Measurements from ENCODE around the gene ZNF474. TPM values are rescaled to one million over a fixed set of nuclear protein-coding genes. Genes with fewer than 3 reads are reported as not detected.
A peak's percentile ranks its signal among the peaks of the same experiment; 100 is the strongest.

The ZNF474 gene
- total RNA-seq, 1 donor from 2014 or later: 0.13 TPM

DNA sequence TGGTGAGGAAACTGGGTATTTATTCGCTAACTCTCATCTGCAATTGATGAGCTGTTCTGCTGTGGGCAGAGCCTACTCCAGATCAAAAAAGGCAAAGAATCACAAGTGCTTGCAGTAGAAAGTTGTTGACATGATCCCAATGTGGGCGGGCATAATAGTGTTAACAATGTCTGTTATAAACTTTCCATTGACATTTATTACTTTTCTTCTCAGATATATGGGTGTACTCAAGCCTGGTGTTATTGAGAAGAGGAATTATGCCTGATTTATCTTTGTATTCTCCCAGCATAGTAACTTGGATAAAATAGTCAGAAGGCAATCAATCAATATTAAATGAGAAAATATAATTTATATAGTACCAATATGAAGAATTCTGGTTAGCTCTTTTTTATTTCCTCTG lies 47.8 kb downstream of the ZNF474 start:
- no peak for ATAC-seq
- DNase-seq (ENCODE audit: low spot score): no peak

DNA sequence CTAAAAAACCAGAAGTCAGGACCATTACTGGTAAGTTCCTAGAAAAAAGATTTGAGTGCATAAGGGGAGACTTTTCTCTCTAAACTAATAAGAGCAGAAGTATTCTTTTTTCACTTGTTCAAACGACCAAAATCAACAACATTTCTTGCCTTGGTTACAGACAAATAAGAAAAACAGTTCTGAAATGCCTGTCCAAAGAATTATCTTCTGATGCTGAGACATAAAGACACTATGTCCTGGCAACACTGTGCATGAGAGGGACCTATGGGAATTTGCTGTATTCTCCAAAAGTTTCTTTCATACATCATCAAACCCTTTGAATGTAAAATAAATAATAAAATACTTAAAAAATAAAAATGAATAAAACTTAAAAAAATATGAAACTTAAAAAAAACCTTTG lies 50.4 kb downstream of the ZNF474 start:
- ATAC-seq (no peak), DNase-seq (ENCODE audit: low spot score) (no peak)

DNA sequence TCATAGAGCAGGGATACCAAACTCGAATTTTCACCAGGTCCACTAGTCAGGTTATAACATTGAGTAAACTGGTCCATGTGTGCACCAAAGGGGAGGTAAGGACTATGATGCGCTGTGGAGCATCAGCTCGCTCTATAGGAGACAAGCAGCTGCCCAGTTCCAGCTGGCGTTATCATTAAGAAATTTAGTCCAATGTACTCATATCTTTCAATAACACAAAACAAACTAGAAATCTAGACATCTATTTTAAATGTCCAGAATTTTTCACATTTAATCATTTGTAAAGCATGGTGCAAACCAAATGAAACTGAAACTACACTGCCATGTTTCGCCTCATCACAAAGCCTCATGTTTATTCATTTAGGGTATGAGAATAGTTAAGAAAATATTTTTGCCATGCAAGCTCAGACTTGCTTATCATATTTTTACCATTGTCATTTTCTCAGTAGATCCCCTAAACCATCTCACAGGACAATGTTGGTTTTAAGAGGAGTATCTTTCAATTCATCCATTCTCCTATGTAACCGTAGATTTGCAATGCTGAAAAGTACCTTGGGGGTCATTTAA lies 50.9 kb downstream of the ZNF474 start:
- DNase-seq (ENCODE audit: low spot score): no peak
- no peak for ATAC-seq

DNA sequence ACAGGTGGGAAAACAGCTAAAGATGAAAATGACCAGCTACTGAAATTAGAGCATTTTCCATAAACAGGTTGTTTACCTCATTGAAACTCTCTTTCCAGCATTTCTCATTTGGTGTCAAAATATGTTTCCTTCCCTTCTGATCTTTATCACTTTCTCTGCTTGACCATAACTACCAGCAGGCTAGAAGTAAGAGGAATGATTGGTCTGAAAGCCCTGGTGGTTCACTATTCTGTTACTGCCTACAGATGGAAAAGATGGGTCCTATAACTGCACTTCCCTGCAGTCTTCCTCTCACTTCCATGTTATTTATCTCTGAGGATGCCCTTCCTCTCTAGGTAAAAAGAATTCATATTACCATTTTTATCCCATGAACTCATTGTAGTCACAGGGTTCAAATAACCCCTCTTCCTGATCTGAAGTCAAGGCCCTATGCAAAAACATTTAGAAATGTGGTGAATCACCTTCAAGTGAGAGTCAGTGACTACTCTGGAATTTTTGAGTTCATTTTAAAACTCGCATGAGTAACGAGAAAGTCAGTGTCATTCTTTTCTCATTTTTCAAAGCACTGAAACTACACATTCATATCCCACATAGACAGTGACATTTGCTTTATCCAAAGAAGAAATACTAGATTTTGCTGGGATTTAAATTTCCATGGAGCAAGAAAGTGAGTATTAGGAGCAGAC lies 51.7 kb downstream of the ZNF474 start:
- ATAC-seq (no peak), DNase-seq (ENCODE audit: low spot score) (no peak)

DNA sequence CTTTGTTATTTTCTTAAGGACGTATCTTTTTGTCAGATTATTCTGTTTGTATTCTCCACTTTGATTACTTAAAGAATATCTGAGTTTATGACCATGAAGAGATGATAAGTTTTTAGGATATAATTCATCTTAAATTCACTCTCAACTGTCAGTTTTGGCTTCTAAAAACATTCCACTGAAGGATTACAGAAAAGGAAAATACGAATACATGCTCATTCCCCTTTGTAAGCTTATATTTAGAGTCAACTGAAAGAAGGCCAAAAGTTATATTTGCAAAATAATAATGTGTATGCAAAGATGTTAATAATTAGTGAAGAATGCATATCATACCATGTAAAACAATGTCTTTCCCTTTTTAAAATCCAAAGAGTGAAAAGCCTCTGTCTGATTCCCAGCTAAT lies 52.5 kb downstream of the ZNF474 start:
- no peak for ATAC-seq

DNA sequence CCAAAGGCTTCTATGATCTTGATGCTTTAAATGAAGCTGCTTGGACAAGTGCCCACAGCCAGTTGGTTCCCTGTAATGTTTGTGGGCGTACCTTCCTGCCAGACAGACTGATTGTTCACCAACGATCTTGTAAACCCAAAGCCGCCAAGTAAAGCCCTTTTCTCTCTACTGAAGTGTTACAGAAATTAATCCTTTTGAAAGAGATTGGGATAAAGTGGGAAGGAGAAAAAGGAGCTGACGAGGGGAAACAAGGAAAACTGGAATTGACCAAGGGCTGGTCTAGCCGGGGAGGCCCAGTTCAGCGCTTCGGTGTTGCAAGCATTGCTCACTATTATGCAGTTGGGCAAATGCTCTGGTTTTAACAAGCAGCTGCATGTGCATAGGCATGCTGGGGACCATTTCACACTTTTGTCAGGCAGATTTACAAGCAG lies 53.2 kb downstream of the ZNF474 start:
- DNase-seq (ENCODE audit: low spot score) (no peak), ATAC-seq (no peak)

More for the DNA sequence above, 52.5 kb downstream of the ZNF474 start:
- no peak for DNase-seq (ENCODE audit: low spot score)

DNA sequence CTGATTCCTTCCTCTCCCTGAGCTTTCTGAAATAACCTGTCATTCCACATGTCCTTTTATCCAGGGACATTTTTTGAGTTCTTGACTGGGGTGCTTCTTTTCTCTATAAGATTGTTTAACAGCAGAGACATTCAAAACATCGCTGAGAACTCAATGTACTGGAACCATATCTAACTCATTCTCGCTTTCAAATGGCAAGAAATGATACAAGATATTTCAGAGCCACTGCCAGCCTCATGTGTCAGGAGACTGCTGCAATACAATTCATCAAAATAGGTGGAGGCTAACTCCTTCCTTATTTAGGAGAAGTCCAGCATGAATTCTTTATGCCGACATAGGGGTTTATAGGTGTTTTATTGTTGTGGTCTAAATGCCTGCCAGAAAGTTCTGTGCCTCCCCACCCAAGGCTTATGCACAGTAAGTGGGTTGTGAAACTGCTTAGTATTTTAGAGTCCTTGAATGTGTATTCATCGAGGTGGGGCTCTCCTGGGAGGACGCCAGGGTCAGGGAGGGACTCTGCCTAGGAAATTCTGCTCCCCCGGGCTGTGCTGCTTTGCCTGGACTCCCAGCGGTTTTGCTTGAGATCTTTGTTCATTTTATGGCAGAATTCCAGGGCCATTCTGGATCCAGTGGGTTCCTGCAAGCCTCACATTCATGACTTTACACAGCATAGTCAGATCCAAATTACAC lies 53.9 kb downstream of the ZNF474 start:
- ATAC-seq (no peak), DNase-seq (ENCODE audit: low spot score) (no peak)

DNA sequence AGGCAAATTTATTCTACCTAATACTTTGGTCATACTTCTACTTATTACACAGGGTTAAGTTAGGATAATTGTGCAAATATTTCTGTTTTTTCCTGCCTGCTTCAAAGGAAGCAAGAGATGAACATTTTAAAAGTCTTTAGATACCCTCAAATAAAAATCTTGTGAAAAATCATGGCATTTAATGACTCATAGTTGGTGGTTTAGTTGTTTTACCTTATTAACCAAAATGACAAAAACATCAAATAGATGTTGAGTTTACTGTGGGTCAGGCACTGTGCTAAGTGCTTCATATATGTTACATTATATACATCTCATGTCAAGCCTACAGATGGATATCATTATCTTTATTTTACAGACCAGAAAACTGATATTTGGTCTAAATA lies 54.4 kb downstream of the ZNF474 start:
- DNase-seq (ENCODE audit: low spot score) (no peak), ATAC-seq (no peak)

DNA sequence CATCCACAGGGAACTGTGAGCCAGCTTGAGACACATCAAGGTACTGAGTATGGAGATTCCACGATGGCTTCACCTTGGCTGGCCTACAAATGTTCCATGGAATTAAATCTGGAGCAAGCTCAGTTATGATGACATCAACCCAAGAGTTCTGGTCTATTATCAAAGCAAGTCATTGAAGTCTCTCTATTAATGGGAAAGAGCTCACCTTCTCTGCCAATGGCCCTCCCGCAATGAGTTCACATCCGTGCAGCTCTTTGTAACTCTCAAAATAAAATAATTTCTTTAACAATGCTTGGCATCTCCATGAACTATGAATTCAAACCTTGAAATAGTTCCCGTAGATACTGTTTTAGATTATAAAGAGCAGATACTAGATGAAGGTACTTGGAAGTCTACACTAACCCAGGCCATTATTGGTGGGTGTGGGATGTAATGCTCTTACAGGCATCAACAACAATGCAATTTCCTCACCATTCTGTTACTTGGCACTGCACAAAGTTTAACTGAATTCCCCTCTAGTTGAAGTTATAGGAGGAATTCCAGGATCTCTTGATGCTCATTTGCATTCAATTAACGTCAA lies 55.4 kb downstream of the ZNF474 start:
- ATAC-seq: no peak
- no peak for DNase-seq (ENCODE audit: low spot score)

DNA sequence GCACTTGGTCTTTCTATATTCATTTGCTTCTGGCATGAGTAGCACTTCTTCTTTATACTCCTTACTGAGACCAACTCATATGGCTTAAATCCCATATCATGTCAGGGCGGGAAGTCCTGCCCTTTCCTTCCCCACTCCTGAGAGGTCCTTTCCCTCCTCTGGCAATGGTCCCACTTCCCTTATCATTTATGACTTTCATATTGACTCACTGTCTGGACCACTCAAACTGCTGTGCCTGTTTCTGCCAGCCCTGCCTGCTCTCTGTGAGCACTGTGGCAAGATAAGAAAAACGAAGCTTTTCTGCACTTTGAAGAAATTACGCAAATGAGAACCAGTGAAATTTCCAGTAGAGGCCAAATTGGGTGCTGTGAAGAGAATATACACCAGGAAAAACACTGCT lies 58.1 kb downstream of the ZNF474 start:
- no peak for DNase-seq (ENCODE audit: low spot score)
- ATAC-seq: no peak

DNA sequence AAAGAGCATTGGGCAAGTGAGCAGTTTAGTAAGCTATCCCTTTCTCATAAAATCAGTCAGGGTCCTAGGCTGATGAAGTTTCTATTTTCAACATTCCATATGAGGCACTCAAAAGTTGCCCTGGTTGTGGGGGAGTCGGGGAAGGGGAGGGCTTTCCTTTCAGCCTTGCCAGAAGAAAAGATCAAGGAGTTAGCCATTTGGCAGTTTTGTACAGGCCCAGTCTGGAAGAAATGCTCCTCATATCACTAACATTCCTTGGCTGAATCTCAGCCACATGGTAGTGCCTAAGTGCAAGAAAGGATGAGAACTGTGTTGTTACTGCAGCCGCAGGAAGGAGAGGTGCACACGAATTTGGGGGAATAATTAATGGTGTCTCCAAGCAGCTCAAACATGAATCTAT lies 60.8 kb downstream of the ZNF474 start:
- ATAC-seq: no peak
- DNase-seq (ENCODE audit: low spot score): no peak

DNA sequence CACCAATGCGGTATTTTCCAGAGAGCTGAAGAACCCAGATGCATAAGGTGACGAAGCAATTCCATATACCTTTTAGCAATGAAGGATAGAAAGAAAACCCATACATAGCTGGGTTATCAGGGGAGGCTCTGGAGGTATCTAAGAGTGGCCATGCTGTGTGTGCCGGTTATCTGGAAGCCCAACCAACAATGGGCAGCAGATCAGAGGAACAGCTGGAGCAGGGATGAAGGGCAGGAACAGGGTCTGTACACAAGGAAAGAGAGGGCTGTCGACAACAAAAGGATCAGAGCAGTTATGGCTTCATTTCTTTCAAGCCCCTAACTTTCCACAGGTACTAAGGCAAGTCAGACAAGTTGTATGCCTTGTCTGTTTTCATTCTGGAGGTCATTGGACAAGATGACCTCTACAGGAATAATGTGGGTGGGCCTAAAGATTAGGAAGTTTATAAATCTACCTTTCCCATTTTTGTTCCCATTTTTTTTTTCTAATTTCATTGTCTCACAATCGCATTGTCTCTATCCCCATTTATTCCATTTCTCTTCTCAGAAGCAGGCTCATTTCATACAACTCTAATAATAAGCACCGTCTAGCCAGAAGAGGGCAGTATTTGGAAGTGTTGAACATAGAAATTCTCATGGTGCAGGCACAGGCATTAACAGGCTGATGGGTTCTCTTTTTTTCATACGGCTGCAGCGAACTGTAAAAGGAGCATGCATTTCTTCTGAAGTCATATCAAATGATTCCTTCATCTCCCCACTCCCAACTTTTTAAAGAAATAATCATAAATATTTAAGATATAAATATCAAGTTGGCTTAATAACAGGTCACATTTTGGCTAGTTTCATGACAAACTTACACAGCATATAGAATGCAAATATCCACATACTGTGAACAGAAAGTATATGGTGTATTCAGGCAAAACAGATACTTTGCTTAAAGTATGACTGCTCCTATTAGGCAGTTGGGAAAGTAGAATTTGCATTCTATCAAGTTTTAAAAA lies 63.5 kb downstream of the ZNF474 start:
- DNase-seq (ENCODE audit: low spot score): no peak
- peak; percentile 89 for ATAC-seq

DNA sequence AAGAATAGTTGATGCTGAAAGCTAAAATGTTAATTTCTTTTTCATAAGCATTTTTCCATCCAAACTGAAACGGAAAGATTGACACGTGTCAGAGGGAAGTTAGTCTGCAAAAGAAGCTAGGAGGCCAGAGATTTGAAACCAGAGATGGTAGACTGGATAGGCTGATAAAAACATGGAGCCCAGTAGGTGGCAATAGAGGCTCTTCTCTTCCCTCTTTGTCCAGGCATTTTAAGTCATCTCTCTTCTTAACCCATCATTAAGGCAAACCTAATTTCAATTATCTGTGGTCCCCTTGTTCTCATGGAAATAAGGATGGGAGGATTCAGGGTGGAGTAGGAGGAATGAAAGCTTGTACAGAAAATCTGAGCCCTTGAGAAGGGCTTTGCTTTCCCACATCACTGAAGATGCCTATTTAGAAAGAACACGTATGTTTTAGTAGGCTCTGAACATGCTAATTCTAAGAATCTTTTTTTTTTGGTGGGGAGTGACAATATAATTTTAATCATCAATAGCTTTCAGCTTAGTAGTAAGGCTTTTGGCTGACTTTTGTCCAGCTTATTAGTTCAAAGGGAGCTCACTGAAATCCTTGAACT lies 66.6 kb downstream of the ZNF474 start:
- ATAC-seq (peak; percentile 90), DNase-seq (ENCODE audit: low spot score) (no peak)

DNA sequence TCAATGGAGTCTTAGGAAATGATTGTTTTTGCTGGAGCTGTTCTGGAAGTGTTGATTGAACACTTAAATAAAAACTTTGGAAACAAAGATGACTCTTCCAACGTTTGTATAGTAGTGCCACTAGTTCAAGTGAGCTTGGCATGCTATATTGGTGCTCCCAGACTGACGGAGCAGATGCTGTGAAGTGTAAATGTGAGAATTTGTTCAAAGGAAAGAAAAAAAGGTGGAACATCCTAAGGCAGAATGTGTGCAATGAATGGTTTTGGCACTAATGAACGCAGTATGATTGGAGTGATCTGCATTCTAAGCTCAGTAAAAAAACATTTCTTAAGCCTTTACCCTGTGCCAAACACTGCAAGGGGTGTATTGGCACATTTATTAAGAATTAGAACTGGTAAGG lies 69.8 kb downstream of the ZNF474 start:
- DNase-seq (ENCODE audit: low spot score) (no peak), ATAC-seq (no peak)

DNA sequence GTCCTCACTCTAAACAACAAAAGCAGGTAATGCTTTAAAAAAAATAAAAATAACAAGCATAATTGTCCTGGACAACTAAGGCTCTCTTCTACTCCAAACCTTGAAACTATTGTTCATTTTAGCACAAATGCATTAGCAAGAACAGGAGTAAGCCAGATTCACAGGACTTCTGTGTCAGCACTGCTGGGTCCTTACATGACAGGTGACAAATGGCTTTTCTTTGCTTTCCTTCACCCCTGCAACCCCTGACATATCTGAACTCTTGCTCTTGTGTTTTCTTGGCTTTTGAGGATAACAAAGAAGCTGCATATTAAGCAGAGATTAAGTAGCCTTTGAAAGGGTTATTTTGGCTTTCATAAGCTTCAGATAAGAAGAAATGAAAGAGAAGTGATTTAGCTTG lies 71.1 kb downstream of the ZNF474 start:
- no peak for DNase-seq (ENCODE audit: low spot score)

DNA sequence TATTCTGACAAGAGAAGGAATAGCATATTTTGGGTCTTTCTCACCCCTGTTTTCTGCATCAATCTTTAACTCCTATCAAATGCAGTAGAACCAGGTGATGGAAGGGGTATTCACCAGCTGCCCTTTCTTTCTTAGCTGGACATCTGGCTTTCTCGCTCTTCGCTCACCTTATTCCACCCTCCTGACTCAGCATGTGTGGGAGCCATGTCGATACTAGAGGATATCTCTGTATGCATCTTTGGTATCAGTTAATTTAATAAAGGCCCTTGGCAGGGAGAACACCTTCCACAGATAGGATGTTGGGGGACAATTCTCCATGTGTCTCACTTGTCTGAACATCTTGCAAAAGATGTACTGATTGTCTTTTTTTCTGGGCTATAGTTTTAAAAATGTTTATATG lies 71.5 kb downstream of the ZNF474 start:
- ATAC-seq (no peak), DNase-seq (ENCODE audit: low spot score) (no peak)

More for the DNA sequence above, 71.1 kb downstream of the ZNF474 start:
- no peak for ATAC-seq

DNA sequence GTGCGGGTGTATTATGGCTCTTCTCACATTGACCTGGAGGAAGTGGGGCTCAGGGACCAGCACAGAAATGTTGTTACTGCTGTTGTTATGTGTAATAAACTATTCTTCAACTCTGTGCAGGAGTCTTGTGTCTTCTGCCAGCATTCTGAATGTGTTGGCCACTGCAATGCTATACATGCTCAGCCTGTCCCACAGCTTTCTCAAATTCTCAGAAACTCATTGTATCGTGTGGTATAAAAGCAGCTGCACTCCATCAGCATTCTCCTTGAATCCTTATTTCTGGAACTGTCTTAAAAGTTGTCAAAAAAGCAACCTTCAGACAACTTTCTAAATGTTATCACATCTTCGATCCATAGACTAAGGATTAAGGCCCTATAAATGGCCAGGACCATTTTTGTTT lies 72.0 kb downstream of the ZNF474 start:
- no peak for DNase-seq (ENCODE audit: low spot score)
- no peak for ATAC-seq

DNA sequence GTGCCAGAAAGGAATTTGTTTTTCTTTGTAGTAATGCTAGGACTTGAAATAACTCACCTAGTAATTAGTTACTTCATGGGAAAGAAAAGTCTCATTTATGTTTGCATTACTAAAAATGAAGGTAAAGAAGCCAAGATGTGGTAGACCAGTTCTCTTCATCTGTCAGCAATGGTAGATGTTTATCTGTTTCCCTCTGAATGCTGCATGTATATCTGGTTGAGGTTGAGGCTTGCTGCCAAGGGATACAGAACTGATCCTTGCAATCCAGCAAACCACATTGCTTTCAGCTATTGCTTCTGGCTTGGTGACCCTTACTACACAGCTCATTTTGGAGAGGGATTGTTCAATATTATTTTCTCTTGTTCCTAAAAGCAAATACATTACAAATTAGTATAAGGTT lies 73.6 kb downstream of the ZNF474 start:
- no peak for DNase-seq (ENCODE audit: low spot score)
- ATAC-seq: no peak

Measured in left lobe of liver (tissue), 2 donors.